Mammary epithelial cell (primary cell): Measurements from ENCODE around the gene PLXNB2.

Experiments used
- EZH2 ChIP-seq: IDR thresholded peaks from 2 replicates; pipeline ENCODE4 v1.6.1; 2012; ENCODE audit warnings: low read length, inconsistent platforms, borderline replicate concordance
- TF ChIP-seq, protein P1 (sequence below), 2 donors: IDR thresholded peaks in 1 of 2; conservative IDR thresholded peaks in 1 of 2; 2 replicates each; pipeline ENCODE4 v1.5.1; 2011 to 2012; ENCODE audit warnings: inconsistent platforms in 2 of 2, low read length in 2 of 2, mild to moderate bottlenecking in 2 of 2, control low read depth in 1 of 2, low read depth in 1 of 2; ENCODE audit not compliant: insufficient read depth in 1 of 2; ENCODE audit errors: extremely low read depth in 1 of 2

GRCh38 chr22:50250249-50250554, 57.2 kb downstream of the PLXNB2 start:
- TF ChIP-seq, protein P1, sequence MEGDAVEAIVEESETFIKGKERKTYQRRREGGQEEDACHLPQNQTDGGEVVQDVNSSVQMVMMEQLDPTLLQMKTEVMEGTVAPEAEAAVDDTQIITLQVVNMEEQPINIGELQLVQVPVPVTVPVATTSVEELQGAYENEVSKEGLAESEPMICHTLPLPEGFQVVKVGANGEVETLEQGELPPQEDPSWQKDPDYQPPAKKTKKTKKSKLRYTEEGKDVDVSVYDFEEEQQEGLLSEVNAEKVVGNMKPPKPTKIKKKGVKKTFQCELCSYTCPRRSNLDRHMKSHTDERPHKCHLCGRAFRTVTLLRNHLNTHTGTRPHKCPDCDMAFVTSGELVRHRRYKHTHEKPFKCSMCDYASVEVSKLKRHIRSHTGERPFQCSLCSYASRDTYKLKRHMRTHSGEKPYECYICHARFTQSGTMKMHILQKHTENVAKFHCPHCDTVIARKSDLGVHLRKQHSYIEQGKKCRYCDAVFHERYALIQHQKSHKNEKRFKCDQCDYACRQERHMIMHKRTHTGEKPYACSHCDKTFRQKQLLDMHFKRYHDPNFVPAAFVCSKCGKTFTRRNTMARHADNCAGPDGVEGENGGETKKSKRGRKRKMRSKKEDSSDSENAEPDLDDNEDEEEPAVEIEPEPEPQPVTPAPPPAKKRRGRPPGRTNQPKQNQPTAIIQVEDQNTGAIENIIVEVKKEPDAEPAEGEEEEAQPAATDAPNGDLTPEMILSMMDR (conservative IDR thresholded peaks at IDR 0.05 in 1 of 2, IDR thresholded peaks at IDR 0.05 in 1 of 2; ENCODE audit: extremely low read depth in 1 of 2, insufficient read depth in 1 of 2, low read depth in 1 of 2, low read length in 2 of 2): no peak
- no peak for TF ChIP-seq EZH2
